Jurkat, Clone E6-1 (cell line): ENCODE data around the gene FBXO34.

Experiments used
- DNase-seq: peaks from one replicate; pipeline ENCODE4 v3.0.0-alpha.2; 2011; ENCODE audit warnings: low read depth, low spot score
- H3K4me3 ChIP-seq: 2 replicates; pipeline ENCODE4 v1.5.1; 2011; ENCODE audit warnings: mild to moderate bottlenecking, low read length, control low read depth, moderate library complexity

Gene FBXO34

DNA sequence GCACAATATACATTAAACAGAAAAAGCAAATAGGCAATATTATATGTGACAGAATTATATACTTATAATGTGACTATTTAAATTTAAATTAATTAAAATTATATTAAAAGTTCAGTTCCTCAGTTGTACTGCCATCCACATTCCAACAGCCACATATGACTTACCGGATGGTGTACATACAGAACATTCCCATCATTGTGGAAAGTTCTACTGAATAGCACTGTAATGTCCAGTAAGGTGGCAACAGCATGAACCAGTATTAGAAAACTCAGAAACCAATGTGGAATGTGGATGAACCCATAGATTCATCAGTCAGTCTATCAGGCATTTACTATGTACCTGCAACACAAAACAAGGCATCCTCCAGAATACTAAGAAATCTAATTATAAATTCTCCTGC is 128.0 kb downstream of the FBXO34 start:
- no peak overlapping the region for H3K4me3 ChIP-seq
- DNase-seq = no peak

DNA sequence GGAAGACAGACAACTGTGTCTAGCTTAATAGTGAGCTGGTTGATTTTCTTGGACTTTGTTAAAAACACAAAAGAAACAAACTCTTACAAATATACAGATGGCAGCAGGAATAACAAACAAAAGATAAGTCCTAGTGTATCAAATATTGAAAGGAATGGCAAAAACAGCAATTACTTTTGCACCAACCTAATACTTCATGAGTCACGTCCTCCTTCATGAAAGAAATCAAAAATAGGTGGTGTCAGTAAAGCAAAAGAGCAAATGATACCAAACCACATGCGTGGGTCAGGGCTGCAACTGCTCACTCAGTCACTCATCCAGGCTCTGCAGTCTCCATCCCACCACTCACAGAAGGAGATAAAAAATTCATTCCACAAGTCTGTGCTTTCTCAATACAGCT is 128.6 kb downstream of the FBXO34 start:
- no peak for DNase-seq
- no peak overlapping the region for H3K4me3 ChIP-seq

DNA sequence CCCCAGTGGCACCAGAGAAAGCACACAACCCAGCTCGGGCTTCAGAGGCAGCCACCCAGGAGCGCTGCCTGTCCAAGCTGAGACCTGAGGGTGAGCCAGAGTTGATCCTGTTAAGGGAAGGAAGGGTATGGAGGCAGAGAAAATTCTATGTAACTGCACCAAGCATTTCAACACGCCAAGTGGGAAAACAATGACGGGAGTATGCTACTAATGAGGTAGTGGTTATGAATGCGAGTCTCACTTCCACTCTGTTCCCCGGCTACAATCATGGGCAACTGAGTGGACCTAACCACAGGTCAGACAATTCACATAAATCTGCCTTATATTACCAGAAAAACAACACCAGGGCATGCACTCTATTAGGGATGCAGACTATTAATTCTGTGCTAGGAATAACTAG is 130.5 kb downstream of the FBXO34 start:
- no peak for DNase-seq
- H3K4me3 ChIP-seq = no peak overlapping the region
